HG02938 (cell line): Measurements from ENCODE around the gene ZSWIM4.
"Not testable (repeated sequence)": the region's sequence is repeated elsewhere in the genome, so short reads cannot be mapped to it uniquely, and the experiment has no call there.

ENCODE experiments used
- ATAC-seq: cut with Tn5 transposase; IDR thresholded peaks from one replicate; pipeline ENCODE4 v1.9.1; 2021; ENCODE audit warnings: mild to moderate bottlenecking, moderate library complexity; ENCODE audit not compliant: unreplicated experiment

ZSWIM4 gene

DNA sequence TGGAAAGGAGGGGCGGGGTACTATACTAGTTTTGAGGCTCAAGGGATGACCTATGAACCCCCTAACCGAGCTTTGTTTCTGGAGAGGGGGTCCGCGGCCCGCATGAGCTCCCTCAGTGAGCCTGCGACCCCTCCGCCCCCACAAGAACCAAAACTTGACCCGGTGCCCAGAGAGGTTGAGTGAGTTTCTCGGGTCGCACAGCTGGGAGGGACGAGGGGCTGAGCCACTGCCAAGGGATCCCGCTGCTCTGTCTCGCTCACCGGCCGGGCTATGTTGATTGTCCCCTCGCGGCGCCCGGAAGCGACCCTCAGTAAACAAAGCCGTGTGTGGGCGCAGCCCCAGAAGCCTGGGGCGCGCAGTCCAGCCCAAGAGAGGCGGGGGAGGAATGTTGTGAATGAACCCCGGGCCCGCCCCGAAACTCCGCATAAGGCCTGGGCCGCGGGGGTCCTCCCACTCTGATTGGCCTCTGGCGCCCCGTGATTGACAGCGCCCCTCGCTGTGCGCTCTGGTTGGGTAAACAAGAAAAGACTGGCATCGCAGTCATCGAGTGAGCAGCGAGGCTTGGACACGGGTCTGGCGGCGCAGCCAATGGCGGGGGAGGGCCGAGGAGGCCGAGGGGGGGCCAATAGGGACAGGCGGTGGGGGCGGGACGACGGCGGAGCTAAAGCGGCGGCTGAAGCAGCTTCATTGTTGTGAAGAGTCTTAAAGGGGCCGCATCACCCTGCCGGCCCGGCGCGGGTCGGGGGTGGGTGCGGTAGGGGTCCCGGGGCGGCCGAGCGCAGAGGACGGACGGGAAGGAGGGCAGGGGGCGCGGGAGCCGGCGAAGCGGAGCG, at the start of gene ZSWIM4:
TSS of gene ZSWIM4 (plus strand) at position 687 of the 833 bp plus-strand sequence. CDS start 206 bp downstream, outside the sequence.
- ATAC-seq = peak; percentile 92

DNA sequence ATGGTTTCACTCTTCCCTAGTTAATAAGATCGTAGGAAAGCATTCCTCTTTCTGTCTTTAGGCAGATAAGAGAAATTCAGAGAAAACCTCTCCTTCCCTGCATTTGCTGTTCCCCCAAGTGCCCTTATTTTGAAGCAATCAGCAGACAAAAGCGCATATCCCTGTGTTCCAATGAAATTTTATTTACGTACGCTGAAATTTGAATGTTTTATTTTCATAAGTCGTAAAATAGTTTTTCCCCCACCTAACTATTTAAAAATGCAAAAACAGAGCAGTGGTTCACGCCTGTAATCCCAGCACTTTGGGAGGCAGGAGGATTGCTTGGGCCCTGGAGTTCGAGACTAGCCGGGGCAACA, 48.2 kb upstream of the ZSWIM4 start:
- no peak for ATAC-seq

- no peak for ATAC-seq
Observed at GRCh38 chr19:13748169-13748828, 46.9 kb upstream of the ZSWIM4 start.

GRCh38 chr19:13751436-13751835, 43.8 kb upstream of the ZSWIM4 start:
- ATAC-seq = no peak

GRCh38 chr19:13753622-13754021, 41.6 kb upstream of the ZSWIM4 start:
- not testable (repeated sequence) for ATAC-seq

- ATAC-seq = no peak
Observed at GRCh38 chr19:13756210-13756609, 39.0 kb upstream of the ZSWIM4 start.

DNA sequence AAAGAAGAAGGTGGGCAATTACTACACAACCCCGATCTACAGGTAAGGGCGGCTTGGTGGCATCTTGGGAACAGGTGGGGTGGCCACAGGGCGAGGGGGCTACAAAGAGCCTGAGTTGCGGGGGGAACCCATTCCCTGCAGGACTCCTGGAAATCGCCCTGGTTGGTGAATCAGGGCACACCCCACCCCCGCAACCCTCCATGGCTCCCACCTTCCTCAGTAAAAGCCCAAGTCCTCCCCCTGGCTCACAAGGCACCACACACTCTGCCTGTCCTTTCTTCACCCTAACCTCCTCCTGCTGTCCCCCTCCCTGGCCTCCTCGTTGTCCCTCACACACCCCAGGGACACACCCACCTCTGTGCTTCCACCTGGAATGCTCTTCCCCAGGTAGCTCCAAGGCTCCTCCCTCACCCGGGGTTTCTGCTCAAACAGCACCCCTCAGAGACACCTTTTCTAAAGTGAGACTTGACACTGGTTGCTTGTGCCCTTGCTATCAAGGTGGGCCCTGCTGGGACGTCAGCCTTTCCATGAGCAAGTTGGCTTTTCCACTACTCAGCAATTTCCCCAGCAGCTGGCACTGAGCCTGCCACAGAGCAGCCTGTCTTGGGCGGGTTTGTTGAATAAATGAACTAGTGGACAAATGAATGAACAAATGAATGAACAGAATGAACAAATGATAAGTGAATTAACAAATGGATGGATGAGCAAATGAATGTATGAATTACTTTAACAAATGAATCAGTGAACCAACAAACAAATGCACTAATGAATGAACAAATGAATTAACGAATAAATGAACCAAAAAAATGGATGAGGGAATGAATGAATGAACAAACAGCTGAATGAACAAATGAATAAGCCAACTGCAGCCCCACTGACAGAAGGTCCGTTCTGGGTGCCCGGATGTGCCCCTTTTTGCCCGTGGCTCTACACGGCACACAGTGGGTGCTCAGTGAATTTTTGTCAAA, 37.2 kb upstream of the ZSWIM4 start:
- no peak for ATAC-seq

DNA sequence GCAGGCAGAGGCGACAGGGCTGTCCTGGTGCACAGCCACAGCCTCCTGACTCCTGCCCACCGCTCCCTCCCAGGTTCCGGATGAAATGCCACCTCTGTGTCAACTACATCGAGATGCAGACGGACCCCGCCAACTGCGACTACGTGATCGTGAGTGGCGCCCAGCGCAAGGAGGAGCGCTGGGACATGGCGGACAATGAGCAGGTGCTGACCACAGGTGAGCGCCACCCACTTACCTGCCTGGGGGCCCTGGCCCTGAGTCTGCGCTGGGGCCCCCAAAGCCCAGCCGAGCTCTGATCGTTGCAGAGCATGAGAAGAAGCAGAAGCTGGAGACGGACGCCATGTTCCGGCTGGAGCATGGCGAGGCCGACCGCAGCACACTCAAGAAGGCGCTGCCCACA, 36.4 kb upstream of the ZSWIM4 start:
- no peak for ATAC-seq

GRCh38 chr19:13761423-13761822, 33.8 kb upstream of the ZSWIM4 start:
- no peak for ATAC-seq

- no peak for ATAC-seq
Observed at GRCh38 chr19:13762635-13763235, 32.5 kb upstream of the ZSWIM4 start.

- no peak for ATAC-seq
Observed at GRCh38 chr19:13763265-13763664, 32.0 kb upstream of the ZSWIM4 start.

GRCh38 chr19:13764101-13764807, 31.0 kb upstream of the ZSWIM4 start, which contains the start of gene MRI1:
Gene MRI1, plus strand, starts transcription at chr19:13764522. Its CDS starts 67 bp downstream, at chr19:13764589.
- no peak for ATAC-seq

DNA sequence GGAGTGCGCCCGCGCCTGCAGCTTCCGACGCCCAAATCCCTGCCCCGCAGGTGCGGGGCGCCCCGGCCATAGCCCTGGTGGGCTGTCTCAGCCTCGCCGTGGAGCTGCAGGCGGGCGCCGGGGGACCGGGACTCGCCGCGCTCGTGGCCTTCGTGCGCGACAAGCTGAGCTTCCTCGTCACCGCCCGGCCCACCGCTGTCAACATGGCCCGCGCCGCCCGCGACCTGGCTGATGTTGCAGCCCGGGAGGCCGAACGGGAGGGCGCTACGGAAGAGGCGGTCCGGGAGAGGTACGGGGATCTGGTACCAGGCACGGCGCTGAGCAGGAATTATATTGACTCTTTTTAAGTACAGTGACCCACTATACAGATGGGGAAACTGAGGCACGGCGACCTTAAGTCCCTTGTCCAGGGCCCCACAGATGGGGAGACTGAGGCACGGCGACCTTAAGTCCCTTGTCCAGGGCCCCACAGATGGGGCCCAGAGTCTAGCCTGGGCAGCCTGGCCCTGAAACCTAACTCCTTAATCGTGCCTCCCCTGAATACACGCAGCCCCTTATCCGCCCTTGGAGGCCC, 30.3 kb upstream of the ZSWIM4 start:
- ATAC-seq = no peak

DNA sequence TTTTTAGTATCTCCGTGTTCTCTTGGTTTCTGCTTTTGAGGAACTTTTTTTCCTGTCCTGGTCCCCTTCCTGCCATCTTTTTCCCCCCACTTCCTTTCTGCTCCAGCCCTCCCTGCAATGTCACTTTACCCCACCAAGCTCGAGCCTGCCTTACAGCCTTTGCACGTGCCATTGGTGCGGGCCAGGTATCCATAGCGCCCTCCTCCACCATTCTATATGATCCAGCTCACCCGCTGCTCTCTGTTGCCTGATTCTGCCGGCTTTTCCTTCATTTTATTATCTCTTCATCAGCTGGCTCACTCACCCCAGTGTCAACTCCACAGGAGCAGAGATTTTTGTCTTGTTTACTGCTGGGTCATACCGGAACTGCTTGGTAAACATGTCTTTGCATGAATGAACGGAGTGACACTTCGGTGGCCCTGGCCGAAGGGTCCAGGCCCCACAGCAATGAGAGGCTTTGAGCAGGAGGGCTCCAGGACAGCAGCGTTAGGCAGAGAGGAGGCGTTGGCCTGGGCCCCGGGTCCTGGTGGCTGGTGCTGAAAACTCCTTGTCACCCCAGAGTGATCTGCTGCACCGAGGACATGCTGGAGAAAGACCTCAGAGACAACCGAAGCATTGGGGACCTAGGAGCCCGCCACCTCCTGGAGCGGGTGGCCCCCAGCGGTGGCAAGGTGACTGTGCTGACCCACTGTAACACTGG, 29.7 kb upstream of the ZSWIM4 start:
- ATAC-seq = no peak

DNA sequence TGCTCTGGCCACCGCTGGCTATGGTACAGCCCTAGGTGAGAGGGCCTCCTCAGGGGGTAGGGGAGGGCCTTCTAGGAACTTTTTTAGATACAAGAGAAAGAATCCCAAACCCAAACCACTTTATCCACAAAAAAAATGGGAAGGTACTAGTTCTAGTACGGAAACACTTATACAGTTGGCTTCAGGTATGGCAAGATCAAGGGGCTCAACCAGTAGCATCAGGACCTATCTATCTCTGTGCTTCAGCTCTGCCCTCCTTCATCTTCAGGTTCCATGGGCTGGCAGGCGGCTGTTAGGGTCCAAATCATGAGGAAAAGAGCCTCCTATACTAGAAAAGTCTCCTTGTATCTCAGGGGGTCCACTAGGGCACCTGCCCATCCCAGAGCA, 29.2 kb upstream of the ZSWIM4 start:
- no peak for ATAC-seq

- ATAC-seq = no peak
Observed at GRCh38 chr19:13768510-13768909, 26.7 kb upstream of the ZSWIM4 start.

DNA sequence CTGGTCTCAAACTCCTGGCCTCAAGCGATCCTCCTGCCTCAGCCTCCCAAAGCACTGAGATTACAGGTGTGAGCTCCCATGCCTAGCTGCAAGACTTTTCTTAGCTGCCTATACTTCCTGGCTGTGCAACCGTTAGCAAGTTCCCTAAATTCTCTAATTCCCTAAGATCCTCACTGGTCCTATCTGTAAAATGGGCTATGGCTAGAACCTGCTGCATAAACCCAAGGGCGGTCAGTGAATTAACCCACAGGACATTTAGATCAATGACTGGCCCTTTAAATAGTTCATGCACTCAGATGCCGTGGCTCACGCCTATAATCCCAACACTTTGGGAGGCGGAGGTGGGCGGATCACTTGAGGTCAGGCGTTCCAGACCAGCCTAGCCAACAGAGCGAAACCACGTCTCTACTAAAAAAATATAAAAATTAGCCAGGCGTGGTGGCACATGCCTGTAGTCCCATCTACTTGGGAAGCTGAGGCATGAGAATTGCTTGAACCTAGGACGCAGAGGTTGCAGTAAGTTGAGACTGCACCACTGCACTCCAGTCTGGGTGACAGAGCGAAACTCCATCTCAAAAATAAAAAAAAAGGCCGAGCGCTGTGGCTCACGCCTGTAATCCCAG, 25.1 kb upstream of the ZSWIM4 start:
- no peak for ATAC-seq
